NCI-H2227 (cell line): ENCODE data around the gene MAPK14.
"Not testable (repeated sequence)": the region's sequence is repeated elsewhere in the genome, so short reads cannot be mapped to it uniquely, and the experiment has no call there.

Source experiments
- DNase-seq: peaks from one replicate; lab custom pipeline; 2025; ENCODE audit not compliant: unreplicated experiment; lab: John Stamatoyannopoulos, UW

MAPK14 gene

DNA sequence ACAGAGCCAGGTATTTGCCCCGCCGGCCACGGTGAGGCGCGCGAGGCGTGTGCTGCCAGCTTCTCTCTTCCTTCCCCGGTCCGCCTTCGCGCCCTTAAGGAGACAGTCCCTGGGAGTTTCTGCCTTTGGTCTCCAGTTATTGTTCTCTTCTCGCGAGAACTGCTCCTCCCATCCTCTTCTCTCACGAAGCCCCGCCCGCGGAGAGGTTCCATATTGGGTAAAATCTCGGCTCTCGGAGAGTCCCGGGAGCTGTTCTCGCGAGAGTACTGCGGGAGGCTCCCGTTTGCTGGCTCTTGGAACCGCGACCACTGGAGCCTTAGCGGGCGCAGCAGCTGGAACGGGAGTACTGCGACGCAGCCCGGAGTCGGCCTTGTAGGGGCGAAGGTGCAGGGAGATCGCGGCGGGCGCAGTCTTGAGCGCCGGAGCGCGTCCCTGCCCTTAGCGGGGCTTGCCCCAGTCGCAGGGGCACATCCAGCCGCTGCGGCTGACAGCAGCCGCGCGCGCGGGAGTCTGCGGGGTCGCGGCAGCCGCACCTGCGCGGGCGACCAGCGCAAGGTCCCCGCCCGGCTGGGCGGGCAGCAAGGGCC is at the start of gene MAPK14:
Gene MAPK14 (plus strand): TSS at position 308 of the 587 bp plus-strand sequence. CDS start 350 bp downstream, outside the sequence.
- peak; percentile 100 for DNase-seq

DNA sequence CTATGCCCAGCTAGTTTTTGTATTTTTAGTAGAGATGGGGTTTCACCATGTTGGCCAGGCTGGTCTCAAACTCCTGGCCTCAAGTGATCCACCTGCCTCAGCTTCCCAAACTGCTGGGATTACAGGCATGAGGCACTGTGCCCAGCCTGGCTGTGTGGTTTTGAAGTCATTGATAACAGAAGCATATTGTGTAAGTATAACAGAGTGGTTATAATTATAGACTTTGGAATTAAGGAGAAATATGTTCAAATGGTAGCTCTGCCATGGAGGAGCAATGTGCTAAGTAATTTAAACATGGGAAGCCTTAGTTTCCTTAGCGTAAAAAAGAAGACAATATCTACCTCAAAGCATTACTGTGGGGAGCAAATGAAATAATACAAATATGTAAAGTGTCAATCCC is 47.5 kb upstream of the MAPK14 start:
- DNase-seq: not testable (repeated sequence)

- DNase-seq: no peak
Measured at GRCh38 chr6:35980991-35981645, 46.5 kb upstream of the MAPK14 start.

DNA sequence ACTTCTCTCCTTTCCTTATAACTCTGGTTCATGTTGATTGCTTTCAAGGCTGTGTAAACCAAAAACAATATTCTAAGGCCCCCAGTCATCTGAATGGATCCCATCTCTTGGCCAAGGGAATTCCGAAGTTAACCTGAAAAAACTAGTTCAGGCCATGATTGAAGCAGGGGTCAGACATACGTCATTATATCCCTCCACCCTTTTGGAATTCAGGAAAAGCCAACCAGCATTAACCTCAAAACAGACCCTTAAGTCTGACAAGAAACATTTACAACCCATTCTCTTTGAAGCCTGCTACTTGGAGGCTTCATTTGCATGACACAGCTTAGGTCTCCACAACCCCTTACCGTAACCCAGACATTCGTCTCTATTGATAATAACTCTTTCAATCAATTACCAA is 42.9 kb upstream of the MAPK14 start:
- no peak for DNase-seq

DNA sequence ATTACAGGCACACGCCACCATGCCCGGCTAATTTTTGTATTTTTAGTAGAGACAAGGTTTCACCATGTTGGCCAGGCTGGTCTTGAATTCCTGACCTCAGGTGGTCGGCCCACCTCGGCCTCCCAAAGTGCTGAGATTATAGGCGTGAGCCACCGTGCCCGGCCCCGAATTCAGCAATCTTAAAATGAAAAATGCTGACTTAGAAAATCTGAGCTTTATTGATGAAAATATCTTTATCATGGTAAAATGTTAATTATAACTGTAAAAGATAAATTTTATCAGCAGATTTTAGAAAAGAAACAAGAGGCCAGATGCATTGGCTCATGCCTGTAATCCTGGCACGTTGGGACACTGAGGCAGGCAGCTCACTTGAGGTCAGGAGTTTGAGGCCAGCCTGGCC is 39.6 kb upstream of the MAPK14 start:
- DNase-seq: not testable (repeated sequence)

DNA sequence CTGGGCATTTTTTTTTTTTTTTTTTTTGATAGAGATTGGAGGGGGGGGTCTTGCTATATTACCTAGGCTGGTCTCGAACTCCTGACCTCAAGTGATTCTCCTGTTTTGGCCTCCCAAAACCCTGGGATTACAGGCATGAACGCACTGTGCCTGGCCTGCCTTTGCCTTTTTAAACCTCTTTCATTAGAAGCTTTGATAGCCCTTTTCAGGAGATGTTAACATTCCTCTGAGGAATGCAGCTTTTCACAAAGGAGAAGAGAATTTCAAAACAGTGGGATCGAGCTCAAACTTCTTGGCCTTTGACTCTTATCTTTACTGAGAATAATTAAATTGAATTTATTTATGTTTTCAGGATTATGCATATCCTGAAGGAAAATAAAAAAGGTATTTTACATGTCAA is 34.5 kb upstream of the MAPK14 start:
- no peak for DNase-seq

GRCh38 chr6:36000451-36000850 is 27.2 kb upstream of the MAPK14 start:
- DNase-seq: no peak

DNA sequence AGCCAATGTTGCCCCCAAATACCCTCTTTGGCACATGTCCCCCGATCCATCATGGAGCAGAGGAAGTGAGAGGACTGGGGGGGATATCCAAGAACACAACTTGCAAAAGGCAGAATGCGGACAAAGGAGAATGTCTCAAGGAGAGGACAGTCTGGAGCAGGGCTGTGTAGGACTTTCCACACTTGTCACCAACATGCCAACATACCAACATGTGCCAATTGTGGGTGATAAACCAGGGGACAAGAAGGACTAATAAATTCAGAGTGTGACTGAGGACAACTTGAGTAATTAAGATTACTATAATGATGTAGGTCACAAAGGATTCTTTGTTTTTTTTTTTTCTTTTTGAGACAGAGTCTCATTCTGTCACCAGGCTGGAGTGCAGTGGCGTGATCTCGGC is 11.9 kb upstream of the MAPK14 start:
- no peak for DNase-seq

- no peak for DNase-seq
Measured at GRCh38 chr6:36018339-36018738, 9.3 kb upstream of the MAPK14 start.

- no peak for DNase-seq
Measured at GRCh38 chr6:36019167-36019566, 8.4 kb upstream of the MAPK14 start.

DNA sequence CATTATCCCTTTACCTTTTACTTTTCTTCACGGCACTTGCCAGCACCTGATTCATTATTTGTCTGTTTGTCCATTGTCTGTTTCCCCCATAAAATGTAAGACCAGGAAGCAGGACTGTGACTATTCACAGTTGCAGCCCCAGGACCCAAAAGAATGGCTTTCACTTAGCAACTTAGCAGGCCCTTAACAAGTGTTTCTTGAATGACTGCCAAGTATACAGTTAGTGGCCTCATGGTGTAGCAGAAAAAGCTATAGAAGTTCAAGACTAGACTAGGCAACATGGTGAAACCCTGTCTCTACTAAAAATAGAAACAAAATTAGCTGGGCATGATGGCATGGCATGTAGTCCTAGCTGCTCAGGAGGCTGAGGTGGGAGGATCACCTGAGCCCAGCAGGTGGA is 7.5 kb upstream of the MAPK14 start:
- no peak for DNase-seq

DNA sequence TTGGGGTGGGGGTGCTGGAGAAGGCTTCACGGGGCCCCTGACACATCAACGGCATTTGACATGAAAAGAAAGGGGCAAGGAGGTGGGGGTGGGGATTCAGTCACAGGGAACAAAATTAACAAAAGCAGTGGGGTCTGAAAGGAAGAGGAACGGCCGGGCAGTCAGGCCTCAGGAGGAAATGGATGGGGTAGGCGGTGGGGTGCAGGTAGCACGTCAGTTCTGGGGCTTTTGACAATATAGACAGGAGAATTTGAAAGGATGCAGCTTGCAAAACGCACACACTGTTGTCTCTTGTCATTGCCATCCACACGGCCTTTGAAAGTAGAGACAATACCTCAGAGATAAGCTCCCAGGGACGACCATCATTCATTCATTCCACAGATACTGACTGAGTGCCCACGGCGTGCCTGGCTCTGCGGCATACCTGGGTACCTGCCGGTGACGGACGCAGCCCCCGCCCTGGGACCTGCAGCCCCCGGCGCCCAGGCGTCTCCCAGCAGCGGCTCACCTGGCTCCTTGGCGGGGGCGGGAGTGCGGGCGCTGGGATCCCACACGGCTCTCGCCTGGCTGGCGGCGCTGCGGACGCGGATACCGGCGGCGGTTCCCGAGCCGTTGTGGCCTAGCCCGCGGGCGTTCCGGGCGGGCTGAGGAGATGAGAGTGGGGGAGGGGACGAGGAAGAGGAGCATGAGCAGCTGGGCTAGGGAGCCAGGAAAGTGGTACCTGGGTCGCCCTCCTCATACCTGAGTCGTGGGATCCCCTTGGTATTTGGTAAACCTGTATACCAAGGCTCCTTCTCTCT is 3.4 kb upstream of the MAPK14 start, which contains the start of gene SLC26A8:
Gene SLC26A8 (minus strand): TSS at position 646 of the 800 bp plus-strand sequence. CDS start 4,934 bp downstream, outside the sequence.
- no peak for DNase-seq

DNA sequence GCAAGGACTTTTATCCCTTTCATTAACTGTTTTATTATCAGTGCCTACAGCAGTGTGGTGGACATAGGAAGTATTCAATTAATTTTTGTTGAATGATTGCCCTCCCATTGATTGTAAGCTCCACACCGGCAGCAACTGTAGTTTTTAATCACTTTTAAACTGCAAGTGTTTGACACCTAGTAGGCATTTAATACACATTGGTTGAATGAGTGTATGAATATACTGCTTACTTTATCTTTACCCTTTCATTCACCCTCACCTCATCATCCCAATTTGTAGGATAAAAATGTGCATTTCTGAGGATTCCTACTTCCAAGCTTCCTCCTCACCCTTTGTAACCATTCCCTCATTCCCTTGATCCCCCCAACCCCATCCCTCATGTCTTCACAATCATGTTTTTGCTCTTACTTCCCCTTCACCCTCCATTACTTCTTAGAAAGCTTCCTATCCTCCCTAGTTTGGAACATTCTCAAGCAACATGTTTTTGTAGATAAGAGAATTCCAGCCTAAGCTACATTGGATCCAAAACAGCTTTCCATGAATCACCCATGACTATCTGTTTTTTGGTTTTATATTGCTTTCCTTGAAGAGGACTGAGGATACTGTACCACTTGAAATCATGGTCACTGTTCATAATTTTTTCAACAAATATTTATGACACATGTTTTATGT is 2.2 kb upstream of the MAPK14 start:
- DNase-seq: no peak

GRCh38 chr6:36025932-36026327 is 1.7 kb upstream of the MAPK14 start:
- no peak for DNase-seq

DNA sequence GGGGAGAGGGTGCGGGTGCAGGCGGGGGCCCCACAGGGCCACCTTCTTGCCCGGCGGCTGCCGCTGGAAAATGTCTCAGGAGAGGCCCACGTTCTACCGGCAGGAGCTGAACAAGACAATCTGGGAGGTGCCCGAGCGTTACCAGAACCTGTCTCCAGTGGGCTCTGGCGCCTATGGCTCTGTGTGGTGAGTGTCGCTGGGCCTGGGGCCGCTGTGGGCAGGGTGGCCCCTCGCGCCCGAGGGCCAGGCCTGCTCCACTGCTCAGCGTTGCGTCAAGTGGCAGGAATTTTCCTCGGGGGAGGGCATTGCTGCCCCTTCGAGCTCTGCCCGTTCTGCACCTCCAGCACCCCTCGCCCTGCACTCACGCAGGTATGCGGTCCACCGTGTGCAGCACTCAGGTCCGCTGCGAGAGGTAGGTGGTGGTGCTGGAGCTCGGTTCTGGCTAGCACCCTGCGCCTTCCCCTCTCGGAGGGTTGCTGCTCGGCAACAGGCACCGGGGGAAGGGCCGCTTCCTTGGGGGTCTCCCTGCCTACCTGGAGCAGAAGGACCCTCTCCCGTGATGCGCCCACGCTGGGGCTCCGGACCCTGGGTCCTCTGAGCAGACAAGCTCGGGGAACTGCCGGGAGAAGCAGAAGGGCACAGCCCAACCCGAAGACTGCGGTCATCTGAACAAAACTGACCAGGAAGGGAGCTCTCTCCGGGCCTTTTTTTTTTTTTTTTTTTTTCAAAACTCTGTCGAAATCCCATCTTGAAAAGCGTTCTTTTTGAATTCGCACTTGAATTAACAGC is 674 bp downstream of the MAPK14 start:
- peak; percentile 70 for DNase-seq

DNA sequence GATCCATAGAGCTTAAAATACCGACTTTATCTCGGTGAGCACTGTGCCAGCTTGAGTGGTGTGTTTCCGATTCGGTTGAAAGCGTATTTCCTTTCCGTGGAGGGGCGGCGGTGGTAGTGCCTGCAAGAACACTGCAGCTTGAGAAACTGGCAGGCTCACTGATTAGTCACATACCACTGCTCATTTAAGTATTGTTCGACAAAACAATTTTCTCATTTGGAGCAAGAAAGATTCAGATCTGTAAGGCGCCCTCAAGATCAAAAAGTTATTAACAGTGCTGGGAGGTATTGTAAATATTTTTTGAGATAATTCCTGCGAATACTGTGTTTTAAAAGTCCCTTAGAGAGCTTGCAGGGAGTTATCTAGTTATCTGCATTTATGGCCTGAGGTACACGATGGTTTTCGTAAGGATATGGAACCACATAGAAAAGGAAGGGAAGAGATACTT is 1.3 kb downstream of the MAPK14 start:
- peak; percentile 35 for DNase-seq

GRCh38 chr6:36029464-36029863 is 1.9 kb downstream of the MAPK14 start:
- no peak for DNase-seq

DNA sequence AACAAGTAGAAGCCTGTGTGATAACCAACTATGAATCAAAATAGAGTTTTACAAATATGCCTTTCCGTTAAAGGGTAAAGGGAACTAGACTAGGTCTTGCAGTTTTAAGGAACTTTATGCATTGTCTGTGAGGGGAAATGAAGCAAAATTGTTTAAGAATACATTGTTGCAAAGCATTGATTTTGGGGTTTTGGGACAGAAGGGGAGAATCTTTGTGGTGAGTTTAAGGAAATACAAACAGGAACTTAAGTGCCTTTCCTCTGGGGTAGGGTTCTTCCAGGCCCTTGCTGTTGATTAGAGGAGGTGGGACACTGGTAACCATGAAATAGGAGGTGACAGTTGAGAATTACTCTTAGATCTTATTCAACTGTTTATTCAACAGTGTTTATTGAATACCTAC is 4.7 kb downstream of the MAPK14 start:
- DNase-seq: no peak

- not testable (repeated sequence) for DNase-seq
Measured at GRCh38 chr6:36033144-36033543, 5.5 kb downstream of the MAPK14 start.

- DNase-seq: no peak
Measured at GRCh38 chr6:36033935-36034334, 6.3 kb downstream of the MAPK14 start.

- DNase-seq: no peak
Measured at GRCh38 chr6:36034441-36034840, 6.8 kb downstream of the MAPK14 start.
